ENCODE measurements around the gene NUCB2. TPM values are rescaled to one million over a fixed set of nuclear protein-coding genes. Genes with fewer than 3 reads are reported as not detected.

Gene NUCB2
- total RNA-seq, 1 experiment from 2014 or later, result 39.6 TPM

- POLR2A ChIA-PET (ENCODE audit: low non-redundant PET), result no interaction called here
- no peak for TF ChIP-seq CTCF (conservative IDR thresholded peaks at IDR 0.05; ENCODE audit: low read depth, low read length)
- TF ChIP-seq EZH2 (IDR thresholded peaks at IDR 0.05; ENCODE audit: borderline replicate concordance, low read depth, low read length, poor library complexity, severe bottlenecking), result no peak
These were observed 74.1 kb downstream of the NUCB2 start for GRCh38 chr11:17350455-17351171.

DNA sequence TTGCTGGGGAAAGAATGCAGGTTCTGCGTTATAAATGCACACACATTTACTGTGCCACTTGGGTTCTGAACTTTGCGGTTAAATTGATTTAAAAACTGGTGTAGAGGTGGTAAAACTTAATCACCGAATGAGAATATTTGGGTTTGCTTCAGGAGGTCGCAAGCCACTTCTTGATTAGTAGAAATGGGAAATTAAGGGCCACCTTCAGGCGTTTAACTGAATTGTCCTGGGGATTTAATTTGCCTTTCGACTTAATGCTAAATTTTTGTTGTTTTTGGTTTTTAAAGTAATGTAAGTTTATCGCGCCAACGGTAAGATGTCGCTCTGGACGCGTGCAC, 74.6 kb downstream of the NUCB2 start:
- peak overlapping the region; percentile 56 for H3K4me3 ChIP-seq (ENCODE audit: low read depth, low read length, poor library complexity, severe bottlenecking)
- peak; percentile 25 for DNase-seq (ENCODE audit: low spot score)
- H3K9me3 ChIP-seq (ENCODE audit: low read depth, low read length, poor library complexity, severe bottlenecking), result no peaks in the 10 kb centered on the region

More at GRCh38 chr11:17350455-17351171, 74.1 kb downstream of the NUCB2 start:
- intact Hi-C loops (cut with micrococcal nuclease; ENCODE audit: unreplicated experiment), result loop anchor here (5.0 kb wide), 1 partner anchor 273 kb away; the partner anchor contains the start of gene RPS13
- Histone ChIP-seq H3K36me3 (ENCODE audit: insufficient read depth, low read length, poor library complexity, severe bottlenecking) (no peaks in the 10 kb centered on the region), H3K27ac (ENCODE audit: low read depth, low read length, poor library complexity, severe bottlenecking) (no peak overlapping the region), H3K4me1 (ENCODE audit: insufficient read depth, low read length, poor library complexity, severe bottlenecking) (peaks cover 4% of the 10 kb centered on the region), H3K27me3 (replicated peaks; ENCODE audit: insufficient read depth, low read depth, low read length, poor library complexity) (no peaks in the 10 kb centered on the region), H3K9me3 (ENCODE audit: low read depth, low read length, poor library complexity, severe bottlenecking) (no peaks in the 10 kb centered on the region), H3K4me3 (ENCODE audit: low read depth, low read length, poor library complexity, severe bottlenecking) (no peak overlapping the region)
- CTCF ChIA-PET, result no interaction called here
- no TSS peak for BruUV-seq (replicated peaks)
- DNase-seq (ENCODE audit: low spot score), result no peak

DNA sequence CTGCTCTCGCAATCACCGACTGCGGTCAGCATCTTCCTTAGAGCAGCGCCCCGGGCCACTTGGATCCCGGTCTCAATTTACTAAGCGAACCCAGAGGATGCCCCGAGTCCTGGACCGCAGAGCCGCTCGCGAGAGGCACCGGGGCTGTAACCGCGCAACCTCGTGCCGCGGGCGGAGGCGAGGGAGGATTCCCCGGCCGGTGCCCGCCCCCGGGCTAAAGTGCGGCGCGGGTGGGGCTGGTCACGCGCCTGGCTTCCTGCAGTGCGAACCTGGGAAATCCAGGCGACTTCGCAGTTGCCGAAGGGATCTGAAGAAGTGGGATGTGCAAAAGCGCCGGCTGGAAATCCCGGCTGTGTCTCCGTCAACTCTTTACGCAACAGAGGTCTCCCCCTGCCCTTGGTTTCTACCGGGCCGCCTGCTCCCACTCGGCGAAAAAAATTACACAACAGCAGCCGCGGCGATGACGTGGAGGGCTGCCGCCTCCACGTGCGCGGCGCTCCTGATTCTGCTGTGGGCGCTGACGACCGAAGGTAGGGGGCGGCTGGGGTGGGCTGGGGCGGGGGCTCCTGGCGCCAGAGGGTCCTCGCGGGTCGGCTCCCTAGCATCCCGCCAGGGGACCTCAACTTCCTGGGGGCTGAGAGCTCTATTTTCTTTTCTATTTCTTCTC, 75.1 kb downstream of the NUCB2 start, which contains the start of gene NCR3LG1:
Gene NCR3LG1 (plus strand): TSS at position 291 of the 667 bp plus-strand sequence. CDS start 170 bp downstream, at position 461.
- ChIA-PET CTCF (interaction anchor here (0.6 kb wide), 1 partner anchor 41 kb away, joined by 7 read pairs; no protein-coding TSS in a partner anchor), POLR2A (ENCODE audit: low non-redundant PET) (no interaction called here)
- TF ChIP-seq EZH2 (IDR thresholded peaks at IDR 0.05; ENCODE audit: borderline replicate concordance, low read depth, low read length, poor library complexity, severe bottlenecking), result no peak
- no peak; the same call in 1 of the 2 replicates for TF ChIP-seq CTCF (conservative IDR thresholded peaks at IDR 0.05; ENCODE audit: low read depth, low read length)
- Histone ChIP-seq H3K4me1 (ENCODE audit: insufficient read depth, low read length, poor library complexity, severe bottlenecking) (peaks cover 4% of the 10 kb centered on the region), H3K4me3 (ENCODE audit: low read depth, low read length, poor library complexity, severe bottlenecking) (peak within 1 kb of the TSS; percentile 56), H3K36me3 (ENCODE audit: insufficient read depth, low read length, poor library complexity, severe bottlenecking) (no peaks in the 10 kb centered on the region), H3K27ac (ENCODE audit: low read depth, low read length, poor library complexity, severe bottlenecking) (no peak within 1 kb of the TSS), H3K9me3 (ENCODE audit: low read depth, low read length, poor library complexity, severe bottlenecking) (no peaks in the 10 kb centered on the region), H3K27me3 (replicated peaks; ENCODE audit: insufficient read depth, low read depth, low read length, poor library complexity) (no peaks in the 10 kb centered on the region)
- DNase-seq (ENCODE audit: low spot score), result peak; percentile 63
- BruUV-seq (replicated peaks), result no TSS peak
- intact Hi-C loops (cut with micrococcal nuclease; ENCODE audit: unreplicated experiment), result loop anchor here (5.0 kb wide), 1 partner anchor 274 kb away; the partner anchor contains the start of gene RPS13

More for the DNA sequence above, 74.6 kb downstream of the NUCB2 start:
- CTCF ChIA-PET, result no interaction called here
- POLR2A ChIA-PET (ENCODE audit: low non-redundant PET), result no interaction called here
- no TSS peak for BruUV-seq (replicated peaks)
- Histone ChIP-seq H3K27ac (ENCODE audit: low read depth, low read length, poor library complexity, severe bottlenecking) (no peak overlapping the region), H3K4me1 (ENCODE audit: insufficient read depth, low read length, poor library complexity, severe bottlenecking) (peaks cover 4% of the 10 kb centered on the region), H3K36me3 (ENCODE audit: insufficient read depth, low read length, poor library complexity, severe bottlenecking) (no peaks in the 10 kb centered on the region), H3K27me3 (replicated peaks; ENCODE audit: insufficient read depth, low read depth, low read length, poor library complexity) (no peaks in the 10 kb centered on the region)
- intact Hi-C loops (cut with micrococcal nuclease; ENCODE audit: unreplicated experiment), result loop anchor here (5.0 kb wide), 1 partner anchor 274 kb away; the partner anchor contains the start of gene RPS13
- TF ChIP-seq CTCF (conservative IDR thresholded peaks at IDR 0.05; ENCODE audit: low read depth, low read length), result peak; percentile 39; the same call in 1 of the 2 replicates
- TF ChIP-seq EZH2 (IDR thresholded peaks at IDR 0.05; ENCODE audit: borderline replicate concordance, low read depth, low read length, poor library complexity, severe bottlenecking), result no peak
